ENCODE results near the gene PRKAR1B.

The PRKAR1B gene

DNA sequence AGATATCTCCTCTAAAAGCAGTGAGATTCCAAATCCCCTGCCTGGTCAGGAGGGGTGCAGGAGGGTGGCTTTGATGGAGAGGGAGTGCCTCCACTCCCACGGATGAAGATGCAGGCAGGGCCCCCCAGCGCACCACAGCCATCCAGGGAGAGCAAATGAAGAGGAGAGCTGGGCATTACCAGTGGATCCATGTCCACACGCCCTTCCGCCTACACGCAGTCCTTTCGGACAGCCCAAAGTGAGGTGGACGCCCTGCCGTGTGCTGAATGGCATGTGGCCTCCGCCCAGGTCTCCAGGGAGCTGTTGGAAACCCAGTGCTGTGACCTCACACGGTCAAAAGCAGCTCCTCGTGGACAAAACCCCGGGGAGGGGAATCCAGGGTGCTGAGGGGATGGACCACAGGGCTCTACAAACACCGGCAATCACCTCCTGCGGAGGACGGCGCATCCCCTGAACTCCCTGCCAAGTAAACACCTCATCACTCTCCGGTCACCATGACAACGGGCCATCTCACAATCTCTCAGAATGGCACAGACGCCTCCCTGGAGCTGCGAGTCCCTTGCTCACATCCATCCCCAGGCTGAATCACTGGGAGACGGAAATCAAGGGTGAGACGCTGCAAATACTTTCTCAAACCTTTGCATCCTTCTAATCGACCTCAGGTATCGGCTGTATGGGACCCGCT is 35.6 kb downstream of the PRKAR1B start:
- no peak for DNase-seq

DNA sequence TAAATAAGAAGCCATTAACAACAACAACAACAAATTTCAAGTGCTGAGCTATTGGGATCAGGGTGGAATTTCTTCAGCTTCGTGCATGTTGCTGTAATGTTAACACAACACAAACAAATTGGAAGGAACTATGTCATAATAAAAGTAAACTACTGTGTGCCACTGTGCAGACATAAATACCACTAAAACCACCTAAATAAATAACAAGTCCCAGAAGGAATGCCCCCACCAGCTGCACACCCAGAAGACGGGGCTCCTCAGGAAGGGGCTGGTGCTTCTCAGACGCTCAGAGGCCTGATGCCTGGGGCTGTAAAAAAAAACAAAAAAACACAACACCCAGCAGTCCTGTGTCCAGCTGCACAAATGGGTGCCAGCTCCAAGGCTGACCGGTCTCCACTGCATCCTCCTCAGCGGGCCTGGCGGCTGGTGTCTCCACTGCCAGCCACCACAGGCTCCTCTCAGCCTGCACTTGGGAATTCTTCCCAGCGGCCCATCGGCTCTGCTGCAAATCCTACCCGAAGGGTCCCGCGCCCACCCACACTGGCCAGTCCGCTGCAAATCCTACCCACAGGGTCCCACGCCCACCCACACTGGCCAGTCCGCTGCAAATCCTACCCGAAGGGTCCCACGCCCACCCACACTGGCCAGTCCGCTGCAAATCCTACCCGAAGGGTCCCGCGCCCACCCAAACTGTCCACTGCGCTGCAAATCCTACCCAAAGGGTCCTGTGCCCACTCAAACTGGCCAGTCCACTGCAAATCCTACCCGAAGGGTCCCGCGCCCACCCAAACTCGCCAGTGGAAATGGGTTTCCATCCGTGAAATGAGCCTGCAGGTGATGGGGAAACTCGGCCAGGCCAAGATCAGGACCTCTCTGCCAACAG is 36.4 kb downstream of the PRKAR1B start:
- no peak for DNase-seq

DNA sequence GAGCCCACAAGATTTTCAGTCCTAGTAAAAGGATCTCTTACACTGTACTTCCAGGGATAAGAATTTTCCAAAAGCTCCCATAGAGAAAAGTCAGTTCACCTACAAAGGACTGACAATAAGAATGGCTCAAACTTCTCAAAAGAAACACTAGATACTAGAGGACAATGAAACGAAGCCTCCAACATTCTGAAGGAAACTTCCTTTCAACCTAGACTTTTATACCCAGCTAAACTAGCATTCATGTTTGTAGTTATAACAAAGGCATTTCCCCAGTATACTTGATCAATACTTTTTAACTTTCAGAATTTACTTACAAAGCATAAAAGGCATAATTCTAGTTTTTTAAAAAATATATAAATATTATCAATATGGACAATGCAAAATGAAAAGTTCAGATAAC is 41.5 kb downstream of the PRKAR1B start:
- DNase-seq, result no peak

DNA sequence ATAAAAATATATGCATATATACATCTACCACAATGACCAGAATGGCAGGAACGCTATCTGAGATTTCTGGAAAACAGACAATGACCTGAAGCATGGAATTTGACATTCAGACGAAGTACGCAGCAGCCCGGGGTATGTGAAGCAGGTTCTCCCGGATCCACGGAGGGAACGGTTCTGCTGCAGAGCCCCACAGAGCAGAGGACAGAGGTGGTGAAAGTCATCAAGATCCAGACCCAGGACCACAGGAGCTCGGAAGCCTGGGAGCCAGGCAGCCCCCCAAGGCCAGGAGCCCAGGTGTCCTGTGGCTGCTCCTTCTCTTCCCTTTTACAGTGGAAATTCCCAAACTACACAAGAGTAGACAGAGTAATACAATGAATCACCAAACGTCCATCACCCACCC is 42.7 kb downstream of the PRKAR1B start:
- DNase-seq, result no peak

- DNase-seq, result no peak
Measured at GRCh38 chr7:683526-684205, 43.4 kb downstream of the PRKAR1B start.

DNA sequence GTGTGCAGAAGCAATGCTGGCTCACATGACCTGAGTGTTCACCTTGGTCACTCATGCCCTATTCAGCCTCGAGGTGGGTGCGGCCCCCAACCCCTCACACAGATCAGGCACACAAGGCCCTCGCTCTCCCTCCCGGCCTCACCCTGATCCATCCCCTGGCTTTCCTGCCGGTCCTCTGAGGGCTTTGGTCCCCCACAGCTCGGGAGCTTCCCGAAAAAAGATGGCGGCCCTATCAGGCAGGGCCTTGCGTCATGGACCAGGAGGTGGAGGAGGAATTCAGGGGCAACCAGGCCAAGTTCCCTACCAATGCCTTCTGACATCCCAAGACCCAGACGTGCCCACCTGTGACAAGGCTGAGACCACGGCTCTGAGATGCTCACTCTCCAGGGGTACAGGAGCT is 44.3 kb downstream of the PRKAR1B start:
- no peak for DNase-seq

DNA sequence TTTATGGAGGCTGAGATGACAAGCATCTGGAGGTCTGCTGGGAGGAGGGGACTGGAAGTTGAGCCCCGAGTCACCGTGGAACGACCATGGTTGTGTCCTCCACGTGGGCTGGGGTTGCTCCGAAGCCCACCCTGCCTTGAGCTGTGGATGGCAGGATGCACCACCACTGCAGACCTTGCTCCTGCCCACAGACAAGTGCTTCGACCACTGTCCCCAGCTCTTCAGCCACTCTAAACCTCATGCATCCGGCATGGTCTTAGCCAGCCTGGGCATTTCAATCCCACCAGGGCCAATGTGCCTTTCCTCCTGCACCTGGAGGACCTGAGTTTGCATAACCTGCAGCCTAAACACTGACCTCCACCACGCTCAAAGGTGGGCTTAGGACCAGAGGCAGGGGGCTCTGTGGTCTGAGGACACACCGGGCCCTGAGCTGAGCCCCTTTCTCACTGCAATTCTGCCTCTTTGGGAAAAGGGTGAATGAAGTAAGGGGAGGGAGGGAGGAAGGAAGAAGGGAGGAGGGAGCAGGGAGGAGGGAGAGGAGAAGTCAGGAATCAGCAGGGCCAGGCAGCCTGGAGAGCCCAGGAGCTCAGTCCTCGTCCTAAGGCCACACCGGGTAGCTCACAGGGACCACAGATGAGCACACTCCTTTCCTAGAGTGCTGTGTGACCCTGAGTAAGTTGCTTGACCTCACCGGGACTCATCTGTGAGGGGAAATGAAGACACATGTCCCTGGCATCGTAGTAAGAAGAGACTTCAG is 45.4 kb downstream of the PRKAR1B start:
- DNase-seq, result no peak

DNA sequence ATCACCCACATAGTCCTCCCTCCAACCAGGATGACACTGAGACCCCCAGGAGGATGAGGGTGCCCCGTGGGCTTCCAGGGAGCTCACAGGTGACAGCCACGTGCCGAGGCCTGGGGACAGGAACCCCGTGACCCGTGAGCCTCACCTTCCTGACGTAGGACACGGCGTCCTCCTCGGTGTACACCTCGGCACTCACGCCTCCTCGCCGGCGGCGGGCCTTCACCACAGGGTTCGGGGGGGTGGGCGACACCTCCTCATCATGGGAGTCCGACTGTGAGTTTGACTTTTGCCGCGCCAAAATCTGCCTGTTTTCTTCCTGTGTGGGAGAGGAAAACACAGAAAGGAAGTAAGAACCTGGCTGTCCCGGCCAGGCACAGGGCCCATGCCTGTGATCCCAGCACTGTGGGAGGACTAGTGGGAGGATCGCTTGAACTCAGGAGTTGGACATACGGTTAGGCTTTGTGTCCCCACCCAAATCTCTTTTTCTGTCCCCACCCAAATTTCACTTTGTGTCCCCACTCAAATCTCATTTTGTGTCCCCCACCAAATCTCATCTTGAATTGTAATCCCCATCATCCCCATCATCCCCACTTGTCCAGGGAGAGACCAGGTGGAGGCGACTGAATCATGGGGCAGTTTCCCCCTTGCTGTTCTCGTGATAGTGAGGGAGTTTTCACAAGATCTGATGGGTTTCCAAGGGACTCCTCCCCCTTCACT is 46.5 kb downstream of the PRKAR1B start:
- DNase-seq, result no peak

DNA sequence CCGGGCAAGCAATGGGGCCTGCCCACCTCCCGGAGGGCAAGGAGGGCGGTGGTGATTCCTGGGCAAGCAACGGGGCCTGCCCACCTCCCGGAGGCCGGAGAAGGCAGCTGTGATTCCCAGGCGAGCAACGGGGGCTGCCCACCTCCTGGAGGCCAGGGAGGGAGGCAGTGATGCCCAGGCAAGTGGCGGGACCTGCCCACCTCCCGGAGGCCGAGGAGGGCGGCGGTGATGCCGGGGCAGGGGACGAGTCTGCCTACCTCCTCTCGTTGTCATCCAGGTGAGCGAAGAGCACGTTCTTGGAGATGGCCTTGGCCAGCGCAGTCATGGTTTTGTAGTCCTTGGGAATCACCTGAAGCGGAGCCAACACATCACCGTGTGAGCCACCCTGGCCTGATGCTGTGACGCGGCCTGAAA is 50.1 kb downstream of the PRKAR1B start:
- DNase-seq, result no peak

- DNase-seq, result no peak
Measured at GRCh38 chr7:676246-676971, 50.7 kb downstream of the PRKAR1B start.

- DNase-seq, result no peak
Measured at GRCh38 chr7:674454-675410, 52.3 kb downstream of the PRKAR1B start.

DNA sequence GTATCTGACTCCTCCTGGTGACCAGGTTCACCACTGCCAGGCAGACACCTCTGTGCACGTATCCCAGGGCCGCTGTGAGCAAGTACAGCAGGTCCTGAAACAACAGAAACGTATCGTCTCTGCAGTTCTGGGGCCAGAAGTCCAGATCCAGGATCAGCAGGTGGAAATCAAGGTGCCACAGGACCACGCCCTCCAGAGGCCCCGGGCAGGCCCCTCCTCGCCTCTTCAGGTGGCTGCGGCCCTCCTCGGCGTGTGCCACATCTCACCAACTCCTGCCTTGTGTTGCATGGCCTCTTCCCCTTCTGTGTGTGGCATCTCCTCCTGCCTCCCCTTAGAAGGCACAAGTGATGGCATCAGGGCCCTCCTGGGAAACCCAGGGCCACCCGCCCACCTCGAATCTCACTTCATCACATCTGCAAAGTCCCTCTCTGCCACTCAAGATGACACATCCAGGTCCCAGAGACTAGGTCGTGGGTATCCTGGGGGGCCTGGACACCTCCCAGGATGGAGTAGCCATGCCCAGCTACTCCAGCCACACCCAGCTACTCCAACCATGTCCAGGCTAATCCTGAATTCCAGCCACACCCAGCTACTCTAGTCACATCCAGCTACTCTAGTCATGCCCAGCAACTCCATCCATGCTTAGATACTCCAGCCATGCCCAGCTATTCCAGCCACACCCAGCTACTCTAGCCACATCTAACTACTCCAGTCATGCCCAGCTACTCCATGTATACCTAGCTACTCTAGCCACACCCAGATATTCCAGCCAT is 53.2 kb downstream of the PRKAR1B start:
- DNase-seq, result no peak

- no peak for DNase-seq
Measured at GRCh38 chr7:672891-673290, 54.2 kb downstream of the PRKAR1B start.

GRCh38 chr7:671415-672042 is 55.6 kb downstream of the PRKAR1B start:
- DNase-seq, result no peak

- no peak for DNase-seq
Measured at GRCh38 chr7:670501-671390, 56.3 kb downstream of the PRKAR1B start.

- no peak for DNase-seq
Measured at GRCh38 chr7:668958-669357, 58.1 kb downstream of the PRKAR1B start.

DNA sequence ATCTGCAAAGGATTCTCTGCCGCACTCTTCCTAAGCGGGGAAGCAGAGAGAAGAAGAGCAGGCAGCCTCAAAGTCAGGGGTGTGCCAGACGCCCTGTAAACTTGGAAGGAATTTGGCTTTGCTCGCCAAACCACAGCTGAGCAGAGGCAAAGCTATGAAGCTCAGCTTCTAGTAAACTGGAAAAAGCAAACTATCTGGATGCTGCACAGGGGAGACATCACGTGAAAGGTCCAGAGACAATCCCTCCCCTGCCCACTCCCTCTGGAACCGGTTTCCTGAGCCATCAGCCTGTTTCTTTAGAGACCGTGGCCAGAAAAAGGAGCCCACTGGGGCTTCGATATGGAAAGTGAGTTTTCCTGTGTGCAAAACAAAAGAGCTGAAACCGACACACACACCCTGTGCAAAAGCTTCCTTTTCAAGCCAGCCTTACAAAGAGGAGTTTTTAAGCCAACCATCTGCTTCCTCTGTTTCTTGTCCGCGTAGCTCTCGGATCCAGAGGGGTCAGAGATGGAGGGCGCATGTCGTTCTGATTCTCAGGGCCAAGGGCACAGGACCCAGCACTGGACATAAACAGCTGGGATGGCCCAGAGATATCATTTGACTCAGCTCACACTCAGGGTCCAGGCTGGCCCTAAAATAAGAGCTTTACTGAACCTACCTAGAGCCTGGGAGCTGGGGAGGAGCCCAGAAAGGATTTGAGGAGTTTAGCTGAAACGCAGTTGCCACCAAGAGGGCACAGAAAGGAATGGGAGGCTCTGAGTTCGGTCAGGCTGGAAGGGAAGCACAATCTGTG is 58.7 kb downstream of the PRKAR1B start:
- peak; percentile 74 for DNase-seq

All from fibroblast of upper back skin (primary cell).